T-helper 1 cell (primary cell): ENCODE data around the gene TWIST2.

ENCODE experiments used
- DNase-seq, 5 donors: peaks; one replicate each; pipeline ENCODE4 v3.0.0-alpha.2; 2012 to 2020

The TWIST2 gene

GRCh38 chr2:238892796-238893195 lies 44.9 kb downstream of the TWIST2 start:
- no peak for DNase-seq

GRCh38 chr2:238893349-238894000 lies 45.6 kb downstream of the TWIST2 start:
- DNase-seq, result no peak

GRCh38 chr2:238894226-238894949 lies 46.5 kb downstream of the TWIST2 start:
- DNase-seq, result no peak

DNA sequence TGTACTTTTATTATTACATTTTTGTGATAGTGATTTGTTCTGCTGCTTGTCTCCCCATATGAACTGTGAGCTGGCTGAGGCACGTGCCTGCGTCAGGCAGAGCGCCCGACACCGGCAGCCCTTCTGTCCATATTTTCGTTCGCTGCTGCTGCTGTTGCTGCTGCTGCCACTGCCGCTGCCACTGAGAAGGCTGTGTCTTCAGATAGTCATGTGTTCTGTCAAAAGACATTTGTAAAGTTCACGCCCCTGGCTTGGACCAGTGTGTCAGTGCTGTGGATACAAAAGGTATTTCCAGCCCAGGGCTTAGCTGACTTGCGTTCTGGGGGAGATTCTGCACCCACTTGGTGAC lies 47.0 kb downstream of the TWIST2 start:
- DNase-seq, result no peak

- DNase-seq, result no peak
These were observed 47.5 kb downstream of the TWIST2 start for GRCh38 chr2:238895361-238895882.

- no peak for DNase-seq
These were observed 48.2 kb downstream of the TWIST2 start for GRCh38 chr2:238895891-238896600.

DNA sequence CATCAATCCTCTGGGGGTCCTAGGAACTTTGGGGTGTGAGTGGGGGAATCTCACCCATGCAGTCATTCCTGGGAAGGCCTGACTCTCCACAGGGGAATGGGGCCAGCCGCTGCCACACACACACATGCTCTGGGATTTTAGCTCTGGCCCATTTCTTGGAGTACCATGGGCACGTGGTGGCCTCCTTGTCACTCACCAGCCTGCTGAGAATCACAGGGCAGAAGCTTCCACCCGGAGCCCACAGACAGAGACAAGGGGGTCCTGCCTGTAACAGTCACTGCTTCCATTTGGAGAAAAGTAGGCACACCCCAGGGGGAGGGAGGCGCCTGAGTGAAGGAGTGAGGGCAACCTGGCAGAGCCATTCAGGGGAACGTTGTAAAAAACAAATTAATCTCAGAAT lies 48.8 kb downstream of the TWIST2 start:
- DNase-seq, result no peak

DNA sequence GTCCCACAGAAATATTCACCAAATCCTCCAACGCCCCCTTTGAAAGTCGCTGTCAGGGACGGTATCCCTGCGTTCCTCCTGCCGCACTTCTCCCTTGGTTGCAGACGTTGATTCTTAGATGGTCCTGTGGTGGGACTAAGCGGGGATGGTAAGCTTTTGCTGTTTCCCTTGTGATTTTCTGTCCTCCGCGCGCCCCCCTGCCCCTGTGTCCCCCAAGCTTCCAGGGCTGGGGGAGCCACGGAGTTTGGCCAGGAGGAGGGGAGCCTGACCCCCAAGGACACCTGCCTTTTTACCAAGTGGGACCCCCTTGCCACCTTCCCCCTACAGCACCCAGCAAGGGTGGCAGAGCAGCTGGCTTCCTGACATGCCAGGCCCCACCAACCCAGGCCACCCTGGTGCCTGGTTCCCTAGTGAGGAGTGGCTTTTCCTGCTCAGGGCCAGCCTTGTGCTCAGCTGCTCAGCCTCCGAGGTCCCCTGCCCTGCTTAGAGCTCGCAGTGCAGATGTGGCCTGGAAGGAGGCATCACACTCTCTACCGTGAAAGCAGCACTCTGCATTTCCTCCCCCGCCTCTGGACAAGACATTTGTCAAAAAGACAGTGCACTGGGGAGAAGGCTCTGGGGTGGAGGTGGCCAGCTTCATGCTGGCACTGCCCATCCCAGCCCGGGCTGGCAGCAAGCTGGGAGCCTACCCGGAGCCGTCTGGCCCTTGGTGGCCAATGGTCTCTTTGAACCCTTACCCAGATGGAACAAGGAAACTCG lies 49.4 kb downstream of the TWIST2 start:
- no peak for DNase-seq

DNA sequence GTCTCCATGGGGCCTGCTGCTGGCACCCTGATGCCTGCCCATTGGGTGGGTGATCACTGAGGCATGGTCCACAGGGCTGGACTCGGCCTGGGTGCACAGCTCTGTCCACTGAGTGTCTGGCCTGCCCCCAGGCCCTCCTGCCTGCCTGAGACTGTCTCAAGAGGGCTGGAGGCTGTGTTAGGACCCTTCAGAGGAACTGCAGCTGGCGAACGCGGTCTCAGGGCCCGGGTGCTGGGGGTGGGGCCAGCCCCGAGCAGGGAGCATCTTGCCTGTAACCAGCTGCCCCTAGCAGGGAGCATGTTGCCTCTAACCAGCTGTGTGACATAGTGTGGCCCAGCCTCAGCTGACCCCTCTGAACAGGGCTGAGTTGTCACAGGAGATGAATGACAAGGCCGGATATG lies 50.0 kb downstream of the TWIST2 start:
- DNase-seq, result no peak

DNA sequence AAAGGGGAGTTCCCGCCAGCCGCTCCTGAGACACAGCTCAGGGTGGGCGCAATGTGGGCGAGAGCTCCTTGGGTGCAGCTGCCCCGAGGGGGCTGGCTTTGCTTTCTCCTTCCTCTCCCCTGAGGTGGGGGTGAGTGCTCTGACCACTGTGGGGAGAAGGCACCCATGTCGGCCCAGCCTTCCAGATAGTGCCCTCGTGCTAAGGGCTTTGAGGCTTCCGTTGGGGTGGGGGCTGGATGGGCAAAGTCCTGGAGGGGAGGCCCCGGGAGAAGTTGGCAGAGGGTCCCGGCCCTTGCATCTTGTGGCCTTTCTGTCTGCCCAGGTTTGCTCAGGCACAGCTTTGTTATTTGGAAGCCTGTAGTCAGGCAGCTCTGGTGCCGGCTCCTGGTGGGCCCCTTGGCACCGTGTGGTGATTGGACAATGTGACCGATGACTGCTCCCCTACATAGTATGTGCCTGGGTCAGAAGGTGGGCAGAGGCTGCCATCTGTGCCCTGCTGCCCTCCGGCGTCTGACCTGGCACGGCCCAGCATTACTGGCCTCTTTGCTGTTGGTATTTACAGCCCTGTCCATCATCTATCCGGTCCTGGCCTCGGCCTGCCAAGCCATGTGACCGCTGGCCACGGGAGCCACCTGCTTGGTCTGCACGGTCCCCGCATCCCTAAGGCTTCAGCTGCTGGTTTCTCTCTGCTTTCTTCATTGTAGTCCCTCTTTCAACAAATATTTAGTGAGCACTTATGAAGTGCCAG lies 50.8 kb downstream of the TWIST2 start:
- no peak for DNase-seq

DNA sequence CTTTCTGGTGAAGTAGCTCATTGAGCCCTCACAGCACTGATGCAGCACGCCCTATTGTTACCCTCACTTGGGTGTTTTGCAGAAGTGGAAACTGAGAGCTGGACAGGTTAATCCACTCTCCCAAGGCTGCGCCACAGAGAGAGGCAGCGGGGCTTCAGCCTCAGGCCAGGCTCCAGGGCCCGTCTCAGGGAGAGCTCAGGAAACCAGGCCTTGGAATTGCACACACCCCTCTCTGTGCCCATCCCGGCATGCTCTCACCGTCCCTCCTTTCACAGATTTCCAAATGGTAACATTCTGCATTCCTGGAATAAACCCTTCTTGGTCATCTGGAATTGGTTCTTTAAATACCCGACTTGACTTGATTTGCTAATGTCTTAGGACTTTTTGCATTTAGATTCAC lies 51.5 kb downstream of the TWIST2 start:
- DNase-seq, result no peak

GRCh38 chr2:238900511-238900910 lies 52.6 kb downstream of the TWIST2 start:
- no peak for DNase-seq

- no peak for DNase-seq
These were observed 53.7 kb downstream of the TWIST2 start for GRCh38 chr2:238901461-238902057.

GRCh38 chr2:238902285-238902684 lies 54.4 kb downstream of the TWIST2 start:
- no peak for DNase-seq

- no peak for DNase-seq
These were observed 55.3 kb downstream of the TWIST2 start for GRCh38 chr2:238903141-238903540.

- DNase-seq, result no peak
These were observed 56.3 kb downstream of the TWIST2 start for GRCh38 chr2:238904177-238904576.

- no peak for DNase-seq
These were observed 56.8 kb downstream of the TWIST2 start for GRCh38 chr2:238904716-238905115.

GRCh38 chr2:238905224-238905623 lies 57.3 kb downstream of the TWIST2 start:
- DNase-seq, result no peak

DNA sequence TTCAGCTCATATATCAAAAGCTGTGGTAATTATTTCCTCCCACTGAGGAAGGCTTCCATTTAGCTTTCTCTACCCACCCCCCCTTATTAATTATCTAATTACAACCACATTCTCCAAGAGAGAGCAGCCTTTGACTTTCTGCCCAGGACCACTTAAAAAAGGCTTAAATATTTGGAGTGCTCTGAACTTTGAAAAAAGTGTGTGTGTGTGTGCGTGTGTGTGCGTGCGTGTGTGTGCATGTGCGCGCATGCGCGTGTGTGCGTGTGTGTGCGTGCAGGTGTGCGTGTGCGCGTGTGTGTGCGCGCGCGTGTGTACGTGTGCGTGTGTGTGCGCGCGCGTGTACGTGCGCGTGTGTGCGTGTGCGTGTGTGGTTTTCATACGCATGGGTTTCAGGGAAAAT lies 57.8 kb downstream of the TWIST2 start:
- DNase-seq, result no peak

DNA sequence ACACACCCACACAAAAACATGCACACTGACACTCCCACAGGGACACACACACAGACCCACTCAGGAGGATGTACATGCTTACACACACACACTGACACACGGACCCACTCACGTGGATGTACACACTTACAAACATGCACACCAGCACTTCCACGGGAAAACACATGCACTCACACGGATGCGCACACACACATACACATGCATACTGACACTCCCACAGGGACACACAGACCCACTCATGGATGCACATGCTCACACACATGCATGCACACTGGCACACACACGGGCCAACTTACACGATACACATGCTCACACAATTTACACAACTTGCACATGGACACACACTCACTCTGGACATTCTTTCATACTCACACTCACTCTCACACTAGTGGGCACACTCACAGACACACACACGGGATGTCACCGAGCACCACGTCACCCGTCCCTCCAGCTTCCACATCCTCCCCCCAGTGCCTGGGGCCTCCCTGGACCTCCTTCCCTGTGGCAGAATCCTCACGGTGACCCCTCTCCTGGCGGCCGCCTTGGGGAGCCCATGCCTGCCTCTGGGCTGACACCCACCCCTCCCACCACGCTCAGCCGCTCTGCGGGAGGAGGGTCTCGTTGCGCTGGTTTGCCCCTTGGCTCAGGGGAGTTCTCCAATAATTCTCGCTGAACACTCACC lies 58.5 kb downstream of the TWIST2 start:
- no peak for DNase-seq
